Pancreas (tissue), 10 donors: ENCODE data around the gene GRK2. TPM values are rescaled to one million over a fixed set of nuclear protein-coding genes. Genes with fewer than 3 reads are reported as not detected.
A peak's percentile ranks its signal among the peaks of the same experiment; 100 is the strongest.

Experiments used
- ATAC-seq, 4 donors: fragments of 200-7000 bp; cut with Tn5 transposase; one replicate each; pipeline versions ENCODE4 v1.8.0 to v1.9.1; 2020; ENCODE audit warnings: mild to moderate bottlenecking in 4 of 4, moderate library complexity in 4 of 4
- DNase-seq, 6 donors: peaks; one replicate each; pipeline ENCODE4 v3.0.0-alpha.2; 2020
- FAIRE-seq: peaks from 2 replicates; lab custom pipeline; 2012; peaks lifted over from hg19 to GRCh38; lab: Jason Lieb, UNC
- H3K27ac ChIP-seq, 4 donors: fragments of 200-600 bp; sonication (generic); 1 replicate in 3 of 4; 2 replicates in 1 of 4; pipeline versions ENCODE4 v1.5.0 to v1.8.0; 2020
- H3K27me3 ChIP-seq, 4 donors: fragments of 200-600 bp; one replicate each; pipeline ENCODE4 v1.8.0; 2021
- H3K36me3 ChIP-seq, 3 donors: fragments of 200-600 bp; sonication (generic) in 1 of 3; one replicate each; pipeline versions ENCODE4 v1.5.0 to v1.8.0; 2020 to 2021
- H3K4me1 ChIP-seq, 3 donors: fragments of 200-600 bp; one replicate each; pipeline ENCODE4 v1.8.0; 2021
- H3K4me3 ChIP-seq, 4 donors: fragments of 200-600 bp; sonication (generic) in 2 of 4; one replicate each; pipeline versions ENCODE4 v1.5.0 to v1.8.0; 2020 to 2021
- H3K9me3 ChIP-seq, 4 donors: fragments of 200-600 bp; one replicate each; pipeline ENCODE4 v1.8.0; 2021
- CTCF ChIP-seq, 4 donors: fragments of 200-600 bp; sonication (generic) in 3 of 4; IDR thresholded peaks; one replicate each; pipeline versions ENCODE4 v1.5.0 to v1.8.0; 2021; ENCODE audit warnings: antibody characterized with exemption in 4 of 4
- WGBS, 2 donors: extraction: QIAGEN DNeasy Blood & Tissue Kit; methylation state at CpG; one replicate each; pipeline ENCODE4 v1.1.7; 2013; 5-methylcytosine and 5-hydroxymethylcytosine counted together
- intact Hi-C, 3 donors: fragments of 100-400 bp; cut with DNase I; formaldehyde crosslinking; loops; one replicate each; pipeline versions ENCODE4 v1.11.1 to v1.14.2; 2022
- polyA plus RNA-seq, 2 donors: library from polyadenylated mRNA; stranded (reverse); fragments of 200-250 nt; gene quantifications; one replicate each; pipeline ENCODE4 v1.2.3, GENCODE V29; 2013
- total RNA-seq, 6 donors: library from RNA; stranded (reverse); fragmentation: NEBNext Ultra II Directional in 4 of 6; extraction: Animal tissue kit (Norgen Biotek cat#: 25700) in 4 of 6; gene quantifications; one replicate each; pipeline versions ENCODE4 v1.2.1 to v1.2.4, GENCODE V29; 2021 to 2023
- donor health status: healthy with polysubstance abuse.
- donor health status: DM: no; HTN: no; CAD: no; lungs with moderate emphysema.
- donor health status: DM: no; HTN: no; CAD: no.
- donor health status: control.
- donor health status: control.
- donor health status: Bipolar disorder and iron deficiency.
- donor health status: DM: yes; HTN: yes; CAD: no.
- donor health status: DM: no; HTN: no; CAD: no.
- donor health status: DM: no; HTN: no; CAD: no.
- donor health status: DM: yes; HTN: yes; CAD: no.

GRK2 gene
- total and polyA plus RNA-seq, 8 donors, result 19.1 to 60.6 (median 24.2) TPM

GRCh38 chr11:67252831-67253239, 13.4 kb upstream of the GRK2 start:
- H3K27me3 ChIP-seq, result no peaks in the 10 kb centered on the region
- FAIRE-seq (no peak), ATAC-seq (peak in 3 of 4 donors; percentile 56 to 81 (median 63)), DNase-seq (peak in 2 of 6 donors; percentile 16 to 36)
- H3K4me3 ChIP-seq, result no peak overlapping the region
- H3K36me3 ChIP-seq, result peaks cover 6 to 81% (median 58%) of the 10 kb centered on the region in 3 donors
- WGBS, 2 donors, result 85 to 92% methylated on average over 4 of the region's 4 CpGs
- H3K27ac ChIP-seq, result no peak overlapping the region
- intact Hi-C loops, result loop anchor here in 1 of 3 donors (10.0 kb wide), 1 partner anchor 132 kb away; no protein-coding TSS in a partner anchor
- no peak for TF ChIP-seq CTCF (IDR thresholded peaks at IDR 0.05)
- H3K4me1 ChIP-seq, result no peaks in the 10 kb centered on the region
- H3K9me3 ChIP-seq, result no peaks in the 10 kb centered on the region

- 86 to 87% methylated on average over 14 of the region's 14 CpGs for WGBS, 2 donors
- H3K27ac ChIP-seq, result no peak overlapping the region
- H3K9me3 ChIP-seq, result no peaks in the 10 kb centered on the region
- H3K4me3 ChIP-seq, result no peak overlapping the region
- ATAC-seq (peak in 1 of 4 donors; percentile 7), DNase-seq (peak in 1 of 6 donors; percentile 6), FAIRE-seq (no peak)
- peaks cover 6 to 69% (median 48%) of the 10 kb centered on the region in 3 donors for H3K36me3 ChIP-seq
- intact Hi-C loops, result loop anchor here in 1 of 3 donors (10.0 kb wide), 1 partner anchor 131 kb away; no protein-coding TSS in a partner anchor
- no peaks in the 10 kb centered on the region for H3K27me3 ChIP-seq
- H3K4me1 ChIP-seq, result no peaks in the 10 kb centered on the region
- TF ChIP-seq CTCF (IDR thresholded peaks at IDR 0.05), result no peak
These were observed 12.2 kb upstream of the GRK2 start for GRCh38 chr11:67253872-67254624.

GRCh38 chr11:67254798-67255197, 11.5 kb upstream of the GRK2 start:
- Histone ChIP-seq H3K27ac (no peak overlapping the region), H3K36me3 (peaks cover 6 to 62% (median 40%) of the 10 kb centered on the region in 3 donors), H3K27me3 (no peaks in the 10 kb centered on the region), H3K4me1 (no peaks in the 10 kb centered on the region), H3K9me3 (no peaks in the 10 kb centered on the region), H3K4me3 (no peak overlapping the region)
- DNase-seq (peak in 1 of 6 donors; percentile 6), ATAC-seq (no peak), FAIRE-seq (no peak)
- no peak for TF ChIP-seq CTCF (IDR thresholded peaks at IDR 0.05)
- WGBS, 2 donors, result 84 to 86% methylated on average over 15 of the region's 15 CpGs
- intact Hi-C loops, result loop anchor here in 1 of 3 donors (10.0 kb wide), 1 partner anchor 130 kb away; no protein-coding TSS in a partner anchor

- Histone ChIP-seq H3K27me3 (no peaks in the 10 kb centered on the region), H3K4me3 (no peak overlapping the region), H3K4me1 (no peaks in the 10 kb centered on the region), H3K36me3 (peaks cover 6 to 56% (median 35%) of the 10 kb centered on the region in 3 donors), H3K27ac (no peak overlapping the region), H3K9me3 (no peaks in the 10 kb centered on the region)
- intact Hi-C loops, result loop anchor here in 1 of 3 donors (10.0 kb wide), 1 partner anchor 129 kb away; no protein-coding TSS in a partner anchor
- peak in 1 of 6 donors; percentile 35 for DNase-seq
- no peak for TF ChIP-seq CTCF (IDR thresholded peaks at IDR 0.05)
- WGBS, 2 donors, result 83 to 89% methylated on average over 10 of the region's 10 CpGs
- FAIRE-seq, result no peak
- ATAC-seq, result no peak
These were observed 10.9 kb upstream of the GRK2 start for GRCh38 chr11:67255353-67255752.
